Measurements from ENCODE around the gene JAKMIP3.

GRCh38 chr10:132064771-132065437 lies 842 bp upstream of the JAKMIP3 start:
- TF ChIP-seq, protein P1, sequence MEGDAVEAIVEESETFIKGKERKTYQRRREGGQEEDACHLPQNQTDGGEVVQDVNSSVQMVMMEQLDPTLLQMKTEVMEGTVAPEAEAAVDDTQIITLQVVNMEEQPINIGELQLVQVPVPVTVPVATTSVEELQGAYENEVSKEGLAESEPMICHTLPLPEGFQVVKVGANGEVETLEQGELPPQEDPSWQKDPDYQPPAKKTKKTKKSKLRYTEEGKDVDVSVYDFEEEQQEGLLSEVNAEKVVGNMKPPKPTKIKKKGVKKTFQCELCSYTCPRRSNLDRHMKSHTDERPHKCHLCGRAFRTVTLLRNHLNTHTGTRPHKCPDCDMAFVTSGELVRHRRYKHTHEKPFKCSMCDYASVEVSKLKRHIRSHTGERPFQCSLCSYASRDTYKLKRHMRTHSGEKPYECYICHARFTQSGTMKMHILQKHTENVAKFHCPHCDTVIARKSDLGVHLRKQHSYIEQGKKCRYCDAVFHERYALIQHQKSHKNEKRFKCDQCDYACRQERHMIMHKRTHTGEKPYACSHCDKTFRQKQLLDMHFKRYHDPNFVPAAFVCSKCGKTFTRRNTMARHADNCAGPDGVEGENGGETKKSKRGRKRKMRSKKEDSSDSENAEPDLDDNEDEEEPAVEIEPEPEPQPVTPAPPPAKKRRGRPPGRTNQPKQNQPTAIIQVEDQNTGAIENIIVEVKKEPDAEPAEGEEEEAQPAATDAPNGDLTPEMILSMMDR (IDR thresholded peaks at IDR 0.05) = no peak
- TF ChIP-seq POLR2A (IDR thresholded peaks at IDR 0.05) = no peak

Data from adrenal gland (tissue), 5 donors.